Melanocyte of skin (primary cell): ENCODE measurements around the gene ZFR2. TPM values are rescaled to one million over a fixed set of nuclear protein-coding genes. Genes with fewer than 3 reads are reported as not detected.

Source experiments
- small RNA-seq, 2 donors: library from RNA; depleted of rRNA; stranded (forward); fragments of <200 nt; gene quantifications; one replicate each; pipeline ENCODE3, GENCODE V24; 2012
- total RNA-seq, 2 donors: library from RNA; depleted of rRNA; stranded (reverse); fragments of >200 nt; gene quantifications; 2 replicates each; pipeline ENCODE4 v1.2.3, GENCODE V29; 2012

Gene ZFR2
- total RNA-seq, result under 1 TPM in 1 of 2 donors, not detected in 1; 0.34 TPM

DNA sequence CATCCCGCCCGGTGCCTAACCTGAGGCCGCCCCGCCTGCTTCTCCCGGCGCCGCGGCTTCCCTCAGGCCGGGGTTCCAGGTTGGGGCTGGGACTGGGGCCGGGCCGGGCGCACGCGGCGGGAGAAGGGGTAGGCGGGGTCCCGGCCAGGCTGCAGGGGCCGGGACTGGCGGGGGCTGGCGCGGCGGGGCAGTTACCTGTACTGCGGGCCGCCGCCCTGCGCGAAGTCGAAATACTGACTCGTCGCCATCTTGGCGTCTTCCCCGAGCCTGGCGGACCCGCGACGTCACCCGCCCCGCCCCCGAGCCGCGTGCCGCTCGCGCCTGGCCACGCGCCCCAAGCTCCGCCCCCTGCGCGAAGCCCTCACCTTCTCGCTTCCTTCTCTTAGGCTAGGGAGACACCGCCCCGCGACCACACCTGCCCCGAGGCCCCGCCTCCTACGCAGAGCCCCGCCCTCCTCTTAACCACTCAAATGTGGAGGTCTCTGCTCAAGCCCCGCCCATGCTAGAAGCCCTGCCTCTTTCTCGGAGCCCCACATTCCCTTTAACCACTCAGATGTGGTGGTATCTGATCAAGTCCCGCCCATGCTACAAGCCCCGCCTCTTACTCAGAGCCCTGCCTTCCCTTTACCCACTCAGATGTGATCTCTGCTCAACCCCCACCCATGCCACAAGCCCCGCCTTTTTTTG, at the start of gene ZFR2:
Gene ZFR2 (minus strand): TSS at position 269 of the 687 bp plus-strand sequence. CDS start 21 bp downstream, at position 248.

DNA sequence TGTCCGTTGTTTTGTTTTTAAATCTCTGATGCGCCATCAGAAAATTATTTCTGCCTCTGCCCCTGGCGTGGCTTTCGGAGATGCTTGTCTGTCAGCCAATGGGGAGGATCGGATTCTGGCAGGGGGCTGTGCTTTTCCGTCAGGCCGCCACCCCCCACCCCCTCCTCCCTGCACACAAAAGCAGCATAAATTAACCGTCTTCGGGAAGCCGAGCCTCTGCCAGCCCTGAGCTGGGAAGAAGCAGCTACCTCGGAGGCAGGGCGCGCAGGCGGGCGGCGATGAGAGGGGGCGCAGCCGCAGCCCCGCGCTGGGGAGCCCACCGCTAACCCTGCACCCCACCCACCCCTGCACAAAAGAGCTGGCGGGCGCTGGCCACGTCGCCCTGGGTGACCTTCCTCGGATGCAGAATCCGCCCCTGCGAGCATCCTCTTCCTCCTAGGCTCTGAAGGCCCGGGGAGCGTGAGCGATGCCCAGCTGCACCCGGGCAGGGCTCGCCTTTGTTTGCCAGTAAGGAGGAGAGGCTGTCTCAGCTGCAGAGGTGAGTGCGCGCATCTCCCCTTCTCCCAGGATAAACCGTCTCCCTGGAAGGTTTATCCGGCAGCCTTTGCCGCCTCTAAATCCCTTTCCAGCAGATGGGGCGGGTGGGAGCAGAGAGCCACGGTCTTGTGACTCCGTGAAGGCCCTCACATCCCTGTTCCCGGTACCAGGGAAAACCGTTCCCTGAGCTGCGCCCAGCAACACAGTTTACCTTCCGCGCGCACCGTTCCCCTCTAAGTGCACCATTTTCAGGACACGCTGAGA, 11.8 kb upstream of the ZFR2 start, which contains the start of gene ATCAY:
Gene ATCAY (plus strand): TSS at position 215 of the 801 bp plus-strand sequence. CDS start 5,083 bp downstream, outside the sequence.

GRCh38 chr19:3785938-3786824, 82.7 kb downstream of the ZFR2 start, which contains the start of gene MATK:
MATK (minus strand) TSS chr19:3786381; CDS start chr19:3785135, 1,246 bp downstream.

GRCh38 chr19:3771906-3772455, 96.9 kb downstream of the ZFR2 start, which contains the start of gene RAX2:
RAX2 (minus strand) TSS chr19:3772228; CDS start chr19:3771742, 486 bp downstream.

DNA sequence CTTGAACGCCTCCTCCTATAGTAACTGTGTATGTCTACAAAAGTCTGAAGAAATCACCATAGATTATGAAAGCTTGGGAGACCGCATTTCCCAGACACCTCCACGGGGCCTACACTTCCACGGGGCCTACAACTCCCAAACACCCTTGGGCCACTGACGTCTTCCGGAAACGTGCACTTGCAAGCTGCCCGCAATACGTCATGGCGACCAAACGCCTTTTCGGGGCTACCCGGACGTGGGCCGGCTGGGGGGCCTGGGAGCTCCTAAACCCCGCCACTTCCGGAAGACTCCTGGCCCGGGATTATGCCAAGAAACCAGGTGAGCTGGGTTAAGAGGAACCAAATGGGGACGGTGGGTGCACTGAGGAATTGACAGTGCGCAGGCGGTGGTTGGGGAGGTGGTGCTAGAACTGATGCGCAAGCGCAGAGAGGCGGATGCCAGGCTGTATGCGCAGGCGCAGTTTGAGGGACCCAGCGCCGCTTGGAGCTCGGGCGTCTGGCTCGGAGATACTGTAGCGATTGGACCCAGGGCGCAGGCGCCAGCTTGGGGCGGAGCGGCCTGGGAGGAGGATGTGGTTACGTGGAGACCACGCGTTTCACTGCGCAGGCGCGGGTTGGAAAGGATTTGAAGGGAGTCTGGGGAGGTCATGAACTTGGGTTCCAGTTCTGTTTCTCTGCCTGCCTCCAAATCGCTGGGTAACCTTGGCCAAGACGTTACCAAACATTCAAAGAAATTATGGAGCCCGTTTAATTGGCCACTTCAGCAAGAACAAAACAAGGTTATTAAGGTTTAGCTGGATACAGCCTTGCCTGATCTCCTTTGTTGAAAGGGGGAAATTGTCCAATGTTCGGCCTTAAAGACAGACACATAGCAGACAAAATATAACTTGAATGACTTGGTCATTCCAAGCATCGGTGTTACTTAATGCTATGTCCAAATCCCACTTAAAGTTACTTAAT, 106.1 kb downstream of the ZFR2 start, which contains the start of gene MRPL54:
Gene MRPL54 (plus strand): TSS at position 182 of the 959 bp plus-strand sequence. CDS start 19 bp downstream, at position 201.

DNA sequence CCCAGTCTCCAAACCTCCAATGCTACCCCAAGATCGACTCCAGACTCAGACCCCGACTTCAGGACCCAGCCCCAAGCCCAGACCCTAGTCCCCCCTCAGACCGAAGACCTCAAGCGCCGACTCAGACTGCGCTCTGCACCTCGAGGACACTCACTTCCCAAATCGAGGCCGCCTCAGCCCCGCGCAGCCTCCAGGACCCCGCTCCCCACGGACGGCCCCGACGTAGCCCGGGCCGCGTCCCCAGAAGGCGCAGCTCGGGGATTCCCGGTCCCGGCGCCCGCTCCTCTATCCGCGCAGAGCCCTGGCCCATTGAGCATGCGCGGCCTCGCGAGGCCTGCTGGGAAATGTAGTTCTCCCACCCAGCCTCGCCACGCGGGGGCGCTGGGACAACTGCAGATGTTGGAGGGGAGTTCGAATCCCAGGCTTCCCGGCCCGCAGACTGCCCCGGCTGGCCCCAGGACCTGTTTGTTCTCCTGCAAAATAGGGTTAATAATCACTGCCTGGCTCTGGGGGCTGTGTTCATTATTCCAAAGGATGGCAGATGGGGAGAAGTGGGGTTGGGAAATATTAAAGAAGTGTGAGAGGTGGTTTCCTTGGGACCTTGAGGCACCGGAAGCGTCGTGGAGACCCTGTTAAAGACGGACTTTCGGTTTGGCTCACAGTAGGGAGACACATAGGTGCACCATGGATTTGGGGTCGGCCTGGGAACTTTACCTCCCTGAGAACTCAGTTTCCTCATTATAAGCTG, 107.3 kb downstream of the ZFR2 start, which contains the start of gene APBA3:
Gene APBA3 (minus strand): TSS at position 311 of the 748 bp plus-strand sequence. CDS start 1,428 bp downstream, outside the sequence.

Small RNA genes lying within 50 kb of the gene (small RNA-seq; reads per million reads assigned to genes)
- gene AC005777.1, result 0 reads per million in 2 donors

Other genes starting within 250 kb of the ZFR2 start
- gene CACTIN, start 242.2 kb downstream of the ZFR2 start, total RNA-seq, result 10 to 100 TPM; 11.7 to 25.0 TPM
- gene PIP5K1C, start 168.6 kb downstream of the ZFR2 start, total RNA-seq, result 10 to 100 TPM; 27.3 to 32.7 TPM
- not detected for gene TJP3, start 160.7 kb downstream of the ZFR2 start, total RNA-seq
- gene APBA3, start 107.3 kb downstream of the ZFR2 start, total RNA-seq, result 10 to 100 TPM; 25.1 to 27.0 TPM
- 10 to 100 TPM; 39.6 to 51.6 TPM for gene MRPL54, start 106.4 kb downstream of the ZFR2 start, total RNA-seq
- gene RAX2, start 96.8 kb downstream of the ZFR2 start, total RNA-seq, result not detected
- under 1 TPM; 0.34 to 1.00 TPM for gene MATK, start 82.7 kb downstream of the ZFR2 start, total RNA-seq
- not detected for gene ATCAY, start 11.6 kb upstream of the ZFR2 start, total RNA-seq
- not detected for gene NMRK2, start 64.0 kb upstream of the ZFR2 start, total RNA-seq
- 100 to 1,000 TPM in 1 of 2 donors, 10 to 100 TPM in 1; 92.2 to 103 TPM for gene DAPK3, start 102.1 kb upstream of the ZFR2 start, total RNA-seq
- 1,000 to 10,000 TPM in 1 of 2 donors, 100 to 1,000 TPM in 1; 847 to 1,562 TPM for gene EEF2, start 116.4 kb upstream of the ZFR2 start, total RNA-seq
- 10 to 100 TPM; 18.6 to 31.0 TPM for gene PIAS4, start 138.7 kb upstream of the ZFR2 start, total RNA-seq
- gene ZBTB7A, start 197.9 kb upstream of the ZFR2 start, total RNA-seq, result 10 to 100 TPM; 24.6 to 31.0 TPM